Astrocyte (in vitro differentiated cells and primary cell): ENCODE data around the gene TMCC1. TPM values are rescaled to one million over a fixed set of nuclear protein-coding genes. Genes with fewer than 3 reads are reported as not detected.

ENCODE experiments used
- DNase-seq: peaks from one replicate; pipeline ENCODE4 v3.0.0-alpha.2; 2010; ENCODE audit warnings: low read depth
- FAIRE-seq: peaks from 2 replicates; lab custom pipeline; 2011; peaks lifted over from hg19 to GRCh38; lab: Jason Lieb, UNC
- H2AFZ ChIP-seq: 2 replicates; pipeline ENCODE4 v1.6.0; 2012; ENCODE audit warnings: low read depth, low read length, inconsistent platforms
- H3K27ac ChIP-seq: 2 replicates; pipeline ENCODE4 v1.5.1; 2011; ENCODE audit warnings: low read depth, low read length, inconsistent platforms
- H3K27me3 ChIP-seq: 2 replicates; pipeline ENCODE4 v1.6.0; 2011; ENCODE audit warnings: low read length, inconsistent platforms; ENCODE audit not compliant: insufficient read depth
- H3K36me3 ChIP-seq: 2 replicates; pipeline ENCODE4 v1.5.1; 2011; ENCODE audit warnings: low read length, inconsistent platforms; ENCODE audit not compliant: insufficient read depth
- H3K4me1 ChIP-seq: 2 replicates; pipeline ENCODE4 v1.5.1; 2011; ENCODE audit warnings: low read length, inconsistent platforms; ENCODE audit not compliant: insufficient read depth
- H3K4me2 ChIP-seq: 2 replicates; pipeline ENCODE4 v1.6.0; 2012; ENCODE audit warnings: low read length, inconsistent platforms
- H3K4me3 ChIP-seq: 2 replicates; pipeline ENCODE4 v1.5.1; 2011; ENCODE audit warnings: low read depth, mild to moderate bottlenecking, low read length, inconsistent platforms; ENCODE audit not compliant: insufficient read depth
- H3K79me2 ChIP-seq: 2 replicates; pipeline ENCODE4 v1.6.0; 2012; ENCODE audit warnings: mild to moderate bottlenecking, low read length, inconsistent platforms; ENCODE audit not compliant: insufficient read depth
- H3K9ac ChIP-seq: 2 replicates; pipeline ENCODE4 v1.6.0; 2012; ENCODE audit warnings: mild to moderate bottlenecking, low read length, inconsistent platforms
- H3K9me3 ChIP-seq: 2 replicates; pipeline ENCODE4 v1.5.1; 2012; ENCODE audit warnings: low read depth, mild to moderate bottlenecking, low read length, inconsistent platforms; ENCODE audit not compliant: insufficient read depth
- H4K20me1 ChIP-seq: 2 replicates; pipeline ENCODE4 v1.6.0; 2012; ENCODE audit warnings: low read length, inconsistent platforms; ENCODE audit not compliant: insufficient read depth
- H3K27ac Mint-ChIP-seq: one replicate; pipeline ENCODE4 v1.8.0; 2021; ENCODE audit warnings: mild to moderate bottlenecking, mixed read lengths; ENCODE audit not compliant: unreplicated experiment
- H3K27me3 Mint-ChIP-seq: one replicate; pipeline ENCODE4 v1.8.0; 2021; ENCODE audit warnings: low read depth, mixed read lengths; ENCODE audit not compliant: unreplicated experiment
- H3K36me3 Mint-ChIP-seq: one replicate; pipeline ENCODE4 v1.8.0; 2021; ENCODE audit warnings: low read depth, mixed read lengths; ENCODE audit not compliant: unreplicated experiment
- H3K4me1 Mint-ChIP-seq: one replicate; pipeline ENCODE4 v1.8.0; 2021; ENCODE audit warnings: low read depth, mixed read lengths; ENCODE audit not compliant: unreplicated experiment
- H3K4me3 Mint-ChIP-seq: one replicate; pipeline ENCODE4 v1.8.0; 2021; ENCODE audit warnings: mild to moderate bottlenecking, moderate library complexity, mixed read lengths; ENCODE audit not compliant: unreplicated experiment
- H3K9me3 Mint-ChIP-seq: one replicate; pipeline ENCODE4 v1.8.0; 2021; ENCODE audit warnings: mild to moderate bottlenecking, mixed read lengths; ENCODE audit not compliant: unreplicated experiment
- CTCF ChIP-seq: IDR thresholded peaks from 2 replicates; pipeline ENCODE4 v1.5.1; 2011; ENCODE audit warnings: low read depth, mild to moderate bottlenecking, inconsistent platforms, low read length, moderate library complexity; ENCODE audit not compliant: insufficient read depth
- EZH2 ChIP-seq: IDR thresholded peaks from 2 replicates; pipeline ENCODE4 v1.6.1; 2012; ENCODE audit warnings: mild to moderate bottlenecking, low read length, inconsistent platforms; ENCODE audit not compliant: insufficient read depth
- total RNA-seq: library from RNA; stranded (reverse); gene quantifications from 2 replicates; pipeline ENCODE4 v1.2.1, GENCODE V29; 2021

Gene TMCC1
- total RNA-seq, 1 donor from 2014 or later: 37.9 TPM

GRCh38 chr3:129656659-129657247 is 236.8 kb downstream of the TMCC1 start:
- H3K9me3 Mint-ChIP-seq: no peaks in the 10 kb centered on the region
- Histone ChIP-seq H3K27ac (no peak overlapping the region), H3K36me3 (no peaks in the 10 kb centered on the region), H3K9ac (no peak overlapping the region), H3K9me3 (no peaks in the 10 kb centered on the region), H3K27me3 (no peaks in the 10 kb centered on the region), H3K4me1 (peaks cover 18% of the 10 kb centered on the region), H2AFZ (no peak overlapping the region), H3K79me2 (peaks cover 2% of the 10 kb centered on the region), H3K4me2 (no peak overlapping the region), H4K20me1 (no peaks in the 10 kb centered on the region), H3K4me3 (no peak overlapping the region)
- no peak overlapping the region for H3K4me3 Mint-ChIP-seq
- H3K4me1 Mint-ChIP-seq: peaks cover 63% of the 10 kb centered on the region
- H3K27me3 Mint-ChIP-seq: no peaks in the 10 kb centered on the region
- DNase-seq (no peak), FAIRE-seq (no peak)
- TF ChIP-seq CTCF (no peak), EZH2 (no peak)
- H3K36me3 Mint-ChIP-seq: peaks cover 2% of the 10 kb centered on the region
- H3K27ac Mint-ChIP-seq: peak overlapping the region; percentile 82

GRCh38 chr3:129655291-129655700 is 238.2 kb downstream of the TMCC1 start:
- Mint-ChIP-seq H3K27ac (peak overlapping the region; percentile 80), H3K27me3 (no peaks in the 10 kb centered on the region), H3K9me3 (no peaks in the 10 kb centered on the region), H3K4me1 (peaks cover 74% of the 10 kb centered on the region), H3K4me3 (no peak overlapping the region), H3K36me3 (peaks cover 2% of the 10 kb centered on the region)
- FAIRE-seq: no peak
- Histone ChIP-seq H4K20me1 (no peaks in the 10 kb centered on the region), H3K79me2 (peaks cover 2% of the 10 kb centered on the region), H3K4me2 (no peak overlapping the region), H2AFZ (no peak overlapping the region), H3K27ac (no peak overlapping the region), H3K27me3 (no peaks in the 10 kb centered on the region), H3K9me3 (no peaks in the 10 kb centered on the region), H3K4me1 (peaks cover 24% of the 10 kb centered on the region), H3K4me3 (no peak overlapping the region), H3K36me3 (no peaks in the 10 kb centered on the region), H3K9ac (no peak overlapping the region)
- TF ChIP-seq CTCF (no peak), EZH2 (no peak)
- no peak for DNase-seq

GRCh38 chr3:129654131-129654530 is 239.4 kb downstream of the TMCC1 start:
- Histone ChIP-seq H3K4me1 (peaks cover 28% of the 10 kb centered on the region), H3K4me2 (no peak overlapping the region), H3K27ac (peak overlapping the region; percentile 39)

More at GRCh38 chr3:129654131-129654530, 239.4 kb downstream of the TMCC1 start:
- TF ChIP-seq EZH2: no peak
- no peak for TF ChIP-seq CTCF
- H3K27ac Mint-ChIP-seq: peak overlapping the region; percentile 61
- no peaks in the 10 kb centered on the region for H3K27me3 ChIP-seq
- H3K9me3 Mint-ChIP-seq: no peaks in the 10 kb centered on the region
- H3K27me3 Mint-ChIP-seq: no peaks in the 10 kb centered on the region
- DNase-seq (peak; percentile 85), FAIRE-seq (no peak)
- H3K4me3 ChIP-seq: no peak overlapping the region
- no peak overlapping the region for H2AFZ ChIP-seq
- no peaks in the 10 kb centered on the region for H3K36me3 Mint-ChIP-seq
- no peaks in the 10 kb centered on the region for H4K20me1 ChIP-seq
- H3K79me2 ChIP-seq: peaks cover 2% of the 10 kb centered on the region
- peak overlapping the region; percentile 2 for H3K4me3 Mint-ChIP-seq
- H3K9ac ChIP-seq: no peak overlapping the region
- no peaks in the 10 kb centered on the region for H3K36me3 ChIP-seq
- H3K9me3 ChIP-seq: no peaks in the 10 kb centered on the region
- peaks cover 76% of the 10 kb centered on the region for H3K4me1 Mint-ChIP-seq
